Uterus (tissue), 4 donors: ENCODE results near the gene TYW1. TPM values are rescaled to one million over a fixed set of nuclear protein-coding genes. Genes with fewer than 3 reads are reported as not detected.
"Not testable (repeated sequence)": the region's sequence is repeated elsewhere in the genome, so short reads cannot be mapped to it uniquely, and the experiment has no call there.

Source experiments
- DNase-seq, 2 donors: peaks; one replicate each; pipeline ENCODE4 v3.0.0-alpha.2; 2019 to 2020
- H3K27ac ChIP-seq, 2 donors: fragments of 200-600 bp; sonication (generic); 1 replicate in 1 of 2; 2 replicates in 1 of 2; pipeline ENCODE4 v1.5.1; 2016 to 2018
- H3K27me3 ChIP-seq, 2 donors: fragments of 200-600 bp; sonication (generic); one replicate each; pipeline ENCODE4 v1.5.1; 2018 to 2019; ENCODE audit warnings: control low read depth in 1 of 2
- H3K36me3 ChIP-seq, 2 donors: fragments of 200-600 bp; sonication (generic); one replicate each; pipeline ENCODE4 v1.5.1; 2019; ENCODE audit warnings: control low read depth in 1 of 2
- H3K4me1 ChIP-seq, 2 donors: fragments of 200-600 bp; sonication (generic); one replicate each; pipeline ENCODE4 v1.5.1; 2018 to 2019; ENCODE audit warnings: control low read depth in 1 of 2
- H3K4me3 ChIP-seq, 2 donors: fragments of 200-600 bp; sonication (generic); 1 replicate in 1 of 2; 2 replicates in 1 of 2; pipeline ENCODE4 v1.5.1; 2018 to 2019; ENCODE audit warnings: mild to moderate bottlenecking in 1 of 2
- H3K9me3 ChIP-seq, 2 donors: fragments of 200-600 bp; sonication (generic); one replicate each; pipeline ENCODE4 v1.5.1; 2019; ENCODE audit warnings: control low read depth in 1 of 2
- CTCF ChIP-seq, 4 experiments: fragments of 200-600 bp in 2 of 4; fragments of 450-650 bp in 2 of 4; sonication (generic) in 2 of 4; IDR thresholded peaks; one replicate each; pipeline ENCODE4 v1.5.1; 2016 to 2019; ENCODE audit warnings: antibody characterized with exemption in 4 of 4, mild to moderate bottlenecking in 2 of 4, moderate library complexity in 1 of 4
- POLR2A ChIP-seq, 2 donors: fragments of 450-650 bp; IDR thresholded peaks; one replicate each; pipeline ENCODE4 v1.6.1; 2016; ENCODE audit warnings: antibody characterized with exemption in 2 of 2, mild to moderate bottlenecking in 1 of 2, moderate library complexity in 1 of 2
- intact Hi-C: fragments of 100-400 bp; cut with DNase I; formaldehyde crosslinking; loops from one replicate; pipeline ENCODE4 v1.15.1; 2023; ENCODE audit warnings: low total_unique reads
- total RNA-seq, 4 donors: library from RNA; depleted of rRNA in 3 of 4; stranded (reverse); fragments of >200 nt in 3 of 4; gene quantifications; one replicate each; pipeline versions ENCODE4 v1.1.0 to v1.2.4, GENCODE V29; 2014 to 2023
- donor health status: DM: yes; HTN: yes; CAD: no.

The TYW1 gene
- total RNA-seq, 4 donors from 2014 or later = 28.1 to 57.9 (median 36.4) TPM

DNA sequence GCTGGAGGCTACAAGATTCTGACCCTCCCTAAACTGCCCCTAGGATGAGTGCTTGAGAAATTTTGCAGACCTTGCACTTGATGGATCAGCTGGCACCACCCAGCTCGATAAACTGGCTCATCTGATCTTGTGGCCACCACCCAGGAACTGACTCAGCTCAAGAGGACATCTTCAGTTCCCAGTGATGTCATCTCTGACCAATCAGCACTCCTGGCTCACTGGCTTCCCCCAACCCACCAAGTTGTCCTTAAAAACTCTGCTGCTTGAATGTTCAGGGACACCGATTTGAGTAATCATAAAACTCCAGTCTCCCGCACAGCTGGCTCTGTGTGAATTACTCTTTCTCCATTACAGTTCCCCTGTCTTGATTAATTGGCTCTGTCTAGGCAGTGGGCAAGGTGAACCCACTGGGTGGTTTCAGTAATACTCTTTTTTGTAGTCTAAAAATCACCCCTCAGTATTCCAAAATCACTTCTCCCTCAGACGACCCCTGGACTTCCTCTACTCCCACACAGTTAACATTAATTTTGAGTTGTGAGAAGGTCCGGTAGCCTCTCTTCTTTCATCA, 229.8 kb downstream of the TYW1 start:
- H3K9me3 ChIP-seq, DNase-seq, H3K4me1 ChIP-seq, H3K27ac ChIP-seq, H3K4me3 ChIP-seq, H3K27me3 ChIP-seq, H3K36me3 ChIP-seq, intact Hi-C loops: not testable (repeated sequence)

DNA sequence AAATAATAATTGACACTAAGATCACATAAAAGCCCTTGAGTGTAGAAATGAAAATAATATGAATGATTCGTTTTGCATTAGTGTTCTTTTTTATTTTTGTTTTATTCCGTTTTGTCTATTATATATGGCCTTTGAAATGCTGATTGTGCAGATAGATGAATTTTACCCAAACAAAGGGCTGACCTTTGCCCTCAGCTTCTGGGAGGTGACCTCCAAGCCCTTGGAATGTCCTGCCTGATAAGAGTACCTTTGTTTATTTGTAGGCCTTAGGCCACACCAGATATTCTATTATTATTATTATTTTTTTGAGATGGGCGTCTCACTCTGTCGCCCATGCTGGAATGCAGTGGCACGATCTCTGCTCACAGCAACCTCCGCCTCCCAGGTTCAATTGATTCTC, 230.3 kb downstream of the TYW1 start:
- H3K27me3 ChIP-seq, H3K36me3 ChIP-seq, intact Hi-C loops, H3K9me3 ChIP-seq, H3K4me1 ChIP-seq, H3K4me3 ChIP-seq, DNase-seq, H3K27ac ChIP-seq: not testable (repeated sequence)

DNA sequence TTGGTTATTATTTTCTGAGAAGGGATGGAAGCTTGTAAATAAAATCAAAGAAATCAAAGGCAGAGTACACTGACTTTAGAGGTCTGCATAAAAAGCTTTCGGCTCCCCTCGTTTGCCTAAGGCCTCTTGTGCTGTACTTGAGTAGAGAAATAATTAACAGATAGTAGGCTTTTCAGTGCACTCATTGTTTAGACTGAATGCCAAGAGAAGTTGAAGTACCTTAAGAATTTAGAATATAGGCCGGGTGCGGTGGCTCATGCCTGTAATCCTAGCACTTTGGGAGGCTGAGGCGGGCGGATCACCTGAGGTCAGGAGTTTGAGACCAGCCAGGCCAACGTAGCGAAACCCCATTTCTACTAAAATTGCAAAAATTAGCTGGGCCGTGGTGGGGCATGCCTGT, 232.4 kb downstream of the TYW1 start:
- intact Hi-C loops, H3K4me1 ChIP-seq, H3K36me3 ChIP-seq, DNase-seq, H3K4me3 ChIP-seq, H3K27ac ChIP-seq, H3K27me3 ChIP-seq, H3K9me3 ChIP-seq: not testable (repeated sequence)

DNA sequence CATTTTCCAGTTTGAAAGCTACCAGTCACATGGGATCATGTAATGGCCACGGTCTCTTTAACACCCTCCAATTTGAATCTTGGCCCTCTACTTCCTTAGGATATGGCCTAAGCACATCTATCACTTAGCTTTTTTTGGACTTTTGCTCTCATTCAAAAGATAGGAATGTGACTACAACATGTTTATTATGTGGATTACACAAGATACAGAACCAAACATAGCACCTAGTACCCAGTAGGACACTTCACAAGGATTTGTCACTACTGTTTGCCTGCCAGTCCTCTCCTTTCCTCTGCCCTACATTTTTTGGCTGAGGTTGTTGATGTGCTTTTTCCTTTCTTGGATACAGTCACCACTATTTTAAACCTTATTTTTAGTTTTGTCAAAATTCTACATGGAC, 233.4 kb downstream of the TYW1 start:
- H3K4me1 ChIP-seq, intact Hi-C loops, H3K4me3 ChIP-seq, H3K36me3 ChIP-seq, DNase-seq, H3K27ac ChIP-seq, H3K27me3 ChIP-seq, H3K9me3 ChIP-seq: not testable (repeated sequence)

- H3K36me3 ChIP-seq, DNase-seq, H3K4me3 ChIP-seq, H3K27ac ChIP-seq, intact Hi-C loops, H3K27me3 ChIP-seq, H3K9me3 ChIP-seq, H3K4me1 ChIP-seq: not testable (repeated sequence)
Measured at GRCh38 chr7:67233506-67233905, 236.9 kb downstream of the TYW1 start.

DNA sequence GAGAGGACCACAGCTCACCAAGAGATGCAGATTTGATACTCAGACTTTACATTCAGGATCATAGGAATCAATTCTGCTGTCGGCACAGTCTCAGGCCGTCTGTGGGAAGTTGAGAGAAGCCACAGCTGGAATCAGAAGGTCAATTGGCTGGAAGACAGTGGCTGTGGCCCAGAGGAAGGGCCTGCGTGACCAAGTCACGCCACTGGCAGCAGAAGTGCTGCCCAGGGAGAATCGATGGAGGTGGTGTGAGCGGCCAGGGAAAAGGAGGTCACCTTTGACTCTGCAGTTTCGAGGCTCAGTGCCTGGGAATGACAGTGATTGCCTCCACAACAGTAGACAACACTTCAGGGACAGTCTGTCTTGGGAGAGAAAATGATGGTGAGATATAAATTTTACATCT, 239.6 kb downstream of the TYW1 start:
- intact Hi-C loops, H3K27ac ChIP-seq: not testable (repeated sequence)

DNA sequence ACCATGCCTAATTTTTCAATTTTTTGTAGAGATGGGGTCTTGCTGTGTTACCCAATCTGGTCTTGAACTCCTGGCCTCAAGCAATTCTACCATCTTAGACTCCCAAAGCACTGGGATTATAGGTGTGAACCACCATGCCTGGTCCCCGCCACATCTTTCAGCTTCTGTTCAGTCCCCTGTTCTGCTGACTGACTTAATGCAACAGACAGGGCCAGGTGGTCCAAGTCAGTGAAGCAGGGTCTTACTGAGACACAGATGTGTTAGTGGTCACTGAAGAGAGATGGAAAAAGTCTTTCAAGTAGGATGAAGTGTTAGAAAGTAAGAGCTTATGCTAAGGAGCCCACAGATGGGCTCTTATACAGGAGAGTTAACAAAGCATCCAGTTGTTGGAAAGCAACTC, 246.2 kb downstream of the TYW1 start:
- H3K27ac ChIP-seq, intact Hi-C loops, H3K9me3 ChIP-seq, H3K4me3 ChIP-seq, H3K36me3 ChIP-seq, H3K27me3 ChIP-seq, H3K4me1 ChIP-seq, DNase-seq: not testable (repeated sequence)

More for the DNA sequence above, 239.6 kb downstream of the TYW1 start:
- H3K9me3 ChIP-seq, H3K4me3 ChIP-seq, DNase-seq, H3K4me1 ChIP-seq, H3K36me3 ChIP-seq, H3K27me3 ChIP-seq: not testable (repeated sequence)

- DNase-seq, H3K27me3 ChIP-seq, H3K4me3 ChIP-seq, H3K27ac ChIP-seq, H3K36me3 ChIP-seq, intact Hi-C loops, H3K4me1 ChIP-seq, H3K9me3 ChIP-seq: not testable (repeated sequence)
Measured at GRCh38 chr7:67248364-67248763, 251.7 kb downstream of the TYW1 start.

- no peak for TF ChIP-seq CTCF (IDR thresholded peaks at IDR 0.05)
- TF ChIP-seq POLR2A (IDR thresholded peaks at IDR 0.05) = no peak
- Histone ChIP-seq H3K27me3 (no peaks in the 10 kb centered on the region), H3K4me1 (no peaks in the 10 kb centered on the region), H3K4me3 (no peak overlapping the region), H3K9me3 (peaks cover 0 to 8% of the 10 kb centered on the region in 2 donors), H3K27ac (no peak overlapping the region), H3K36me3 (no peaks in the 10 kb centered on the region)
- no peak for DNase-seq
- intact Hi-C loops = no loop called here
Measured at GRCh38 chr7:67251986-67252558, 255.4 kb downstream of the TYW1 start.

DNA sequence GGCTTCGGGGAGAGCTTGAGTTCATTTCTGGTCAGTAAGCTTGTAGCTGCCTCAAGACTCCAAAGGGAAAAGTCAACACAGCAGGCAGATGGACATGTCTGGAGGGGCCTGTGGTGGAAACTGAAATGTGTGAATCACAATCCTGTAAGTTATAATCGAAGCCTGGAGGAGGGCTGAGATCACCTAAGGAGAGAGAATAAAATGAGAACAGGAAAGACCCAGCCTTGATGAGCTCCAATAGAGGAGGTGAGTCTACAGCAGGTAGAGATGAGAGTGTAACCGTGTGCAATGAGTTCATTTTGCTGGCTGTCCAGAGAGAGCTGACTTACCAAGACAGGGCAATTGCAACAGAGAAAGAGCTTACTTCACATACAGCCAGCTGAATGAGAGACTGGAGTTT, 258.4 kb downstream of the TYW1 start:
- H3K4me1 ChIP-seq, H3K36me3 ChIP-seq, H3K27ac ChIP-seq, intact Hi-C loops, DNase-seq, H3K9me3 ChIP-seq, H3K4me3 ChIP-seq, H3K27me3 ChIP-seq: not testable (repeated sequence)

DNA sequence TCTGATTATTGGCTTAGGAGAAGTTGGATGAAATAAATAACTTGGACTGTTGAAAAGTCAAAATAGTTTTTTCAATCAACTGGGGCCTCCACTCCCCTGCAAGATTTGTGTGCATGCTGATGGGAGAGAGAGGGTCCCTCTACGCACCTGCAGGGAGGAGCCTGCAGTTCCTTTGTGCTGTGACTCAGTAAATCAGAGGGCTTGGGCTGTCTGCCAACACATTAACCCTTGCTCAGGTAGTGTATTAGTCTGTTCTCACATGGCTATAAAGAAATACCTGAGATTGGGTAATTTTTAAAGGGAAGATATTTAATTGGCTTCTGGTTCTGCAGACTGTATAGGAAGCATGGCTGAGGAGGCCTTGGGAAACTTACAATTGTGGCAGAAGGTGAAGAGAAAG, 261.1 kb downstream of the TYW1 start:
- H3K27ac ChIP-seq, H3K9me3 ChIP-seq, intact Hi-C loops, H3K27me3 ChIP-seq, H3K36me3 ChIP-seq, H3K4me1 ChIP-seq, H3K4me3 ChIP-seq, DNase-seq: not testable (repeated sequence)

DNA sequence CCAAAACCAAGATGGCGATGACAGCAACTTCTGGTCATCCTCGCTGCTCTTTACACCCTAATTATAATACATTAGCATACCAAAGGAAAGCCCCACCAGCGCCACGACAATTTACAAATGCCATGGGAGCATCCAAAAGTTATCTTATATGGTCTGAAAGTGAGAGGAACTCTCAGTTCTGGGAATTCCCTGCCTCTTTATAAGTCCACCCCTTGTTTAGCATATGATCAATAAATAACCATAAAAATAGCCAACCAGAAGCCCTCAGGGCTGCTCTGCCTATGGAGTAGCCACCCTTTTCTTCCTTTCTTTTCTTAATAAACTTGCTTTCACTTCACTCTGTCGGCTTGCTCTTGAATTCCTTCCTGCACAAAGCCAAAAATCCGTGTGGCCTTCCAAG, 262.7 kb downstream of the TYW1 start:
- H3K27ac ChIP-seq, DNase-seq, intact Hi-C loops, H3K4me3 ChIP-seq, H3K9me3 ChIP-seq, H3K4me1 ChIP-seq, H3K27me3 ChIP-seq, H3K36me3 ChIP-seq: not testable (repeated sequence)

- H3K27ac ChIP-seq, H3K27me3 ChIP-seq, H3K4me3 ChIP-seq, intact Hi-C loops, DNase-seq, H3K9me3 ChIP-seq, H3K36me3 ChIP-seq, H3K4me1 ChIP-seq: not testable (repeated sequence)
Measured at GRCh38 chr7:67260166-67260586, 263.5 kb downstream of the TYW1 start.
